Tibial nerve (tissue), 4 donors: ENCODE measurements around the gene IL1R2. TPM values are rescaled to one million over a fixed set of nuclear protein-coding genes. Genes with fewer than 3 reads are reported as not detected.

Experiments used
- DNase-seq, 2 donors: peaks; one replicate each; pipeline ENCODE4 v3.0.0-alpha.2; 2019; ENCODE audit warnings: low spot score in 2 of 2
- H3K27ac ChIP-seq, 4 donors: fragments of 200-600 bp; sonication (generic) in 3 of 4; one replicate each; pipeline ENCODE4 v1.5.1; 2017 to 2019; ENCODE audit warnings: mild to moderate bottlenecking in 1 of 4
- H3K27me3 ChIP-seq, 2 donors: fragments of 200-600 bp; sonication (generic) in 1 of 2; one replicate each; pipeline versions ENCODE4 v1.5.1 to v1.6.0; 2017 to 2019
- H3K36me3 ChIP-seq, 3 donors: fragments of 200-600 bp; sonication (generic); one replicate each; pipeline ENCODE4 v1.5.1; 2018 to 2019
- H3K4me1 ChIP-seq, 4 donors: fragments of 200-600 bp; sonication (generic) in 3 of 4; one replicate each; pipeline ENCODE4 v1.5.1; 2017 to 2019
- H3K4me3 ChIP-seq, 4 donors: fragments of 200-600 bp; sonication (generic) in 3 of 4; one replicate each; pipeline ENCODE4 v1.5.1; 2017 to 2019; ENCODE audit warnings: mild to moderate bottlenecking in 1 of 4, moderate library complexity in 1 of 4
- H3K9me3 ChIP-seq, 4 donors: fragments of 200-600 bp; sonication (generic) in 3 of 4; one replicate each; pipeline ENCODE4 v1.5.1; 2017 to 2019
- CTCF ChIP-seq, 5 experiments: fragments of 200-600 bp in 3 of 5; fragments of 450-650 bp in 2 of 5; sonication (generic) in 3 of 5; IDR thresholded peaks; one replicate each; pipeline ENCODE4 v1.5.1; 2016 to 2019; ENCODE audit warnings: antibody characterized with exemption in 5 of 5, mild to moderate bottlenecking in 3 of 5, moderate library complexity in 2 of 5
- EP300 ChIP-seq, 2 donors: sonication (generic); formaldehyde crosslinking; IDR thresholded peaks; one replicate each; pipeline ENCODE4 v1.6.1; 2017; ENCODE audit warnings: antibody characterized with exemption in 2 of 2, mild to moderate bottlenecking in 1 of 2
- POLR2A ChIP-seq, 2 donors: fragments of 450-650 bp; IDR thresholded peaks; one replicate each; pipeline ENCODE4 v1.6.1; 2017; ENCODE audit warnings: antibody characterized with exemption in 2 of 2, mild to moderate bottlenecking in 2 of 2, moderate library complexity in 2 of 2
- WGBS, 2 donors: methylation state at CpG; one replicate each; pipeline ENCODE4 v1.1.5; 2018; 5-methylcytosine and 5-hydroxymethylcytosine counted together
- total RNA-seq, 4 donors: library from RNA; depleted of rRNA; stranded (reverse); fragments of >200 nt; gene quantifications; one replicate each; pipeline ENCODE4 v1.1.0, GENCODE V29; 2016

IL1R2 gene
- total RNA-seq, 4 donors from 2014 or later = 3.6 to 17.7 (median 7.5) TPM

GRCh38 chr2:102055346-102055990 is 63.7 kb downstream of the IL1R2 start:
- H3K36me3 ChIP-seq = no peaks in the 10 kb centered on the region
- H3K27me3 ChIP-seq = no peaks in the 10 kb centered on the region
- peaks cover 0 to 65% (median 18%) of the 10 kb centered on the region in 4 donors for H3K4me1 ChIP-seq
- H3K9me3 ChIP-seq = no peaks in the 10 kb centered on the region
- 62 to 67% methylated on average over 5 of the region's 5 CpGs for WGBS, 2 donors
- TF ChIP-seq EP300 (IDR thresholded peaks at IDR 0.05) (peak in 1 of 2 donors; percentile 46), CTCF (IDR thresholded peaks at IDR 0.05) (no peak), POLR2A (IDR thresholded peaks at IDR 0.05) (no peak)
- peak overlapping the region in 2 of 4 donors; percentile 60 to 74 for H3K27ac ChIP-seq
- H3K4me3 ChIP-seq = no peak overlapping the region
- peak in 1 of 2 donors; percentile 9 for DNase-seq

- no peak for DNase-seq
- Histone ChIP-seq H3K27ac (peak overlapping the region; percentile 35 to 74 (median 49)), H3K9me3 (no peaks in the 10 kb centered on the region), H3K36me3 (no peaks in the 10 kb centered on the region), H3K27me3 (no peaks in the 10 kb centered on the region), H3K4me3 (no peak overlapping the region), H3K4me1 (peaks cover 0 to 59% (median 12%) of the 10 kb centered on the region in 4 donors)
- TF ChIP-seq POLR2A (IDR thresholded peaks at IDR 0.05) (no peak), CTCF (IDR thresholded peaks at IDR 0.05) (no peak), EP300 (IDR thresholded peaks at IDR 0.05) (no peak)
- WGBS, 2 donors = 79 to 100% methylated on average over 3 of the region's 3 CpGs
Observed at GRCh38 chr2:102056079-102056581, 64.4 kb downstream of the IL1R2 start.

- H3K9me3 ChIP-seq = no peaks in the 10 kb centered on the region
- DNase-seq = peak in 1 of 2 donors; percentile 43
- H3K27ac ChIP-seq = peak overlapping the region in 2 of 4 donors; percentile 67 to 74
- 45 to 65% methylated on average over 14 of the region's 14 CpGs for WGBS, 2 donors
- H3K36me3 ChIP-seq = no peaks in the 10 kb centered on the region
- H3K27me3 ChIP-seq = no peaks in the 10 kb centered on the region
- peaks cover 0 to 53% (median 5%) of the 10 kb centered on the region in 4 donors for H3K4me1 ChIP-seq
- TF ChIP-seq POLR2A (IDR thresholded peaks at IDR 0.05) = no peak
- TF ChIP-seq CTCF (IDR thresholded peaks at IDR 0.05) = no peak
- TF ChIP-seq EP300 (IDR thresholded peaks at IDR 0.05) = peak in 1 of 2 donors; percentile 42
- no peak overlapping the region for H3K4me3 ChIP-seq
Observed at GRCh38 chr2:102057502-102058292, 65.9 kb downstream of the IL1R2 start.

GRCh38 chr2:102058293-102058833 is 66.6 kb downstream of the IL1R2 start:
- Histone ChIP-seq H3K9me3 (no peaks in the 10 kb centered on the region), H3K4me1 (peaks cover 0 to 53% (median 7%) of the 10 kb centered on the region in 4 donors), H3K27ac (peak overlapping the region in 2 of 4 donors; percentile 67 to 74), H3K27me3 (no peaks in the 10 kb centered on the region), H3K36me3 (no peaks in the 10 kb centered on the region), H3K4me3 (no peak overlapping the region)
- peak in 1 of 2 donors; percentile 3 for DNase-seq
- no peak for TF ChIP-seq CTCF (IDR thresholded peaks at IDR 0.05)
- no peak for TF ChIP-seq EP300 (IDR thresholded peaks at IDR 0.05)
- WGBS, 2 donors = 81 to 88% methylated on average over 8 of the region's 8 CpGs
